GM20431 (cell line): ENCODE results near the gene SECISBP2.

Experiments
- in situ Hi-C: fragments of 300-500 bp; cut with MseI, MboI; formaldehyde crosslinking; loops from one replicate; pipeline ENCODE4 v1.15.0; 2020; ENCODE audit warnings: low sequenced_read_pairs; ENCODE audit not compliant: unreplicated experiment

SECISBP2 gene

DNA sequence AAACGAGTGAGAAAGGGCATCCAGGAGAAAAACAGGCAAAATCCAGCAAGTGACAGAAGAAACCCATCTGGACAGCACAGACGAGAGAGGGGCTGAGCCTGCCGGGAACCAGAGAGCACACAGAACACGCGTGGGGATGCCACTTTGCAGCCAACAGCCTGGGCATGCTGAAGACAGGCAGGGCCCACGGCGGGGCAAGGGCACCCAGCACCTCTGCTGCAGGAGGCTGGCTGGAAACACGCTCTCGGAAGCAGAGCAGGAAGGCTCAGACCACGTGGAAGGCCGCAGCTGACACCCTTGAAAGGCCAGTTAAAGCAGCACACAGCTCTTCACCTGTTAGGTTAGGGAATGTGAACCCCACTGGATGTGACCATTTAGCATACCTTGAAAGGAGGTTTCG is 76.1 kb downstream of the SECISBP2 start:
- in situ Hi-C loops = loop anchor here (25.0 kb wide), 1 partner anchor 168 kb away; no protein-coding TSS in a partner anchor

DNA sequence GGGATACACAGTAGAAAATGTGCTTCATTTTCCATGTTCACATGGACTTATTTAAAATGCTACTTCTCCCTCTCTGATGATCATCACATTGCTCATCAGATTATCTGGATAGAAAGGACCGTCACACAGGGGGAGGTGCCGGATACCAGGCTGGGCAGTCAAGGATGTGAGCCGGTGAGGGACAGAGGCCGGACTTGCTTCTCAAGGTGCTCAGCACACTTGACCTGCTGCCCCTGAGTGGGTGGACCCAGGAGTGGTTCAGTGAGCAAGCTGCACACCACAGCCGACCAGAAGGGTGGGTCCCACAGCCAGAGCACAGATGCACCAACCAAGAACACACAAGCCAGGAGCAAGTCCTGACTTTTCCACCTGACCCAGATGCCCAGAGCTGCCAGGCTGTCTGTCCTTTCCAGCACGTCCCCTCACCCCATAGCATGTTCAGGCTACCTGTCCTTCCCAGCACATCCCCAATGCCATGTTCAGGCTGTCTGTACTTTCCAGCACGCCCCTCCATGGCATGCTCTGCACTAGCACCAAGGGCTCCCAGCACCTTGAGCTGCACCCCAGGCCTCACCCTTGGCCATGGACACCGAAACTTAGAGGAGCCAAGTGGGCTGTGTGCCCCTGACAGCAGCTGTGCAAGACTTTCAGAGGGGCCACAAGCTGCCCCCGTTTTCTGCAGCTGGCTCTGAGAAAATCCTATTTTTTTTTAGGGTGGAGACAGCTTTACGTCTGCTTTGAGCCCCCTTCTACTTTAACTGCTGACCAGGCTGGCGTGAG is 77.8 kb downstream of the SECISBP2 start:
- in situ Hi-C loops = loop anchor here (25.0 kb wide), 1 partner anchor 166 kb away; no protein-coding TSS in a partner anchor

DNA sequence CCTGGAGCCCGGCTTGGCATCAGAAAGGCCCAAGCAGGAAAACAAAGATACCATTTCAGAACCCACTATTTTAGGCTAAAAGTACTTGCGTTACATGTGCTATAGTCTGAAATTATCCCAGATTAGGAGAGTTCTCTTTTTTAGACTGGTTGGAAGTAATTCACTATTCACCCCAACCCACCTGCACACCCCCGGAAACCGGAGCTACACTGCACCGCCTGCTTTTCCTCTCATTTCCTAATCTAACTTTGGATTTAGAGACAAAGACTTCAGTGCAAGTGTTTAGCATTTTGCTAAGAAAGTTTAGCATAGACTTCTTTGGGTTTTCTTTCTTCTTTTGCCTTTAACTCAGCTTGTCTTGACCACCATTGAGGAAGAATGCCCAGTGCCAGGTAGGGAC is 79.2 kb downstream of the SECISBP2 start:
- in situ Hi-C loops = loop anchor here (25.0 kb wide), 1 partner anchor 165 kb away; no protein-coding TSS in a partner anchor

DNA sequence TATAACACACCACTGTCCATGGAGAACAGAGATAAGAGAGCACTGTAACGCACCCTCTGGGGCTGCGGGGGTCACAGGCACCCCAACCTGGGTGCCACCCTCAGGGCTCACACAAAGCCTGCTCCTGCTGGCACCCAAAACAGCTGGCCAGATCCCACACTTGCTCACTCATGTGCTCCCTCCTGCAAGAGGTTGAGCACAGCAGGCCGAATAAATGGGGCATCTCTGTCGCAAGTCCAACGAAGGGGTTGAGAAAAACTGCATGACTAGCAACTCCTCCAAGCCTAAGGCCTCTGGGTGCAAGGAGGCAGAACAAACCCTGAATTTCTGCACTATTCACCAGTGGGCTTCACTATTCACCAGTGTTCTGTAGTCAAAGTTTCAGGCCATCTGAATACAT is 80.3 kb downstream of the SECISBP2 start:
- in situ Hi-C loops = loop anchor here (25.0 kb wide), 1 partner anchor 164 kb away; no protein-coding TSS in a partner anchor

DNA sequence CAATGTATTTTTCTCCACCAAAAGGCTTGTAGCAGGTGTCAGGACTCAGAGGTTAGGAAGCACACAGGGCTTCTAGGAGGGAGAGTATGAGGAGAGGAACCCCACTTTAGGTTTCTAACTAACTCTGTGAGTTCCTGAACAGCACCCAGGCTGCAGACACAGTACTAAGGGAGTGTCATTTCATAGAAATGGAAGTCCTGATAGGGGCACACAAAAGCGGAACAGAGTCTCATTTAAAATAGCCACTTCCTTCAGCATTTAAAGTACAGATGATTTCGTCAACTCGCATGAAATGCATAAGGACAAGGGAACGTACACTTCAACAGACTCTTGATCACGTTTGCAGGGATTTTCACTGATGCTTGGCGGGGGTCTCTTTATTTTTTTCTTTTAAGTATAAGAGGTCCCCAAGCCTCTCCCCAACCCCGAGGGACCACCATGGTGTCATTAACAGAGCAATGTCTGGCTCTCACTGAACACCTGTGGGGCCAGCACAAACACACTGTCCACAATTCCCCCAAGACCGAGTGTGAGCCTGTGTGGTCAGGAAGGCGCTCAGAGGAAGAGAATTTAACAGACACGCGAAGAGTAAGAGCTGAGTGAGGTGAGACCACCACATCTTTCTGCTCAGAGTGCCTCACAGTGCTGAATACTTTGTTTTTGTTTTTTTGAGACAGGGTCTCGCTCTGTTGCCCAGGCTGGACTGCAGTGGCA is 82.3 kb downstream of the SECISBP2 start:
- in situ Hi-C loops = no loop called here

DNA sequence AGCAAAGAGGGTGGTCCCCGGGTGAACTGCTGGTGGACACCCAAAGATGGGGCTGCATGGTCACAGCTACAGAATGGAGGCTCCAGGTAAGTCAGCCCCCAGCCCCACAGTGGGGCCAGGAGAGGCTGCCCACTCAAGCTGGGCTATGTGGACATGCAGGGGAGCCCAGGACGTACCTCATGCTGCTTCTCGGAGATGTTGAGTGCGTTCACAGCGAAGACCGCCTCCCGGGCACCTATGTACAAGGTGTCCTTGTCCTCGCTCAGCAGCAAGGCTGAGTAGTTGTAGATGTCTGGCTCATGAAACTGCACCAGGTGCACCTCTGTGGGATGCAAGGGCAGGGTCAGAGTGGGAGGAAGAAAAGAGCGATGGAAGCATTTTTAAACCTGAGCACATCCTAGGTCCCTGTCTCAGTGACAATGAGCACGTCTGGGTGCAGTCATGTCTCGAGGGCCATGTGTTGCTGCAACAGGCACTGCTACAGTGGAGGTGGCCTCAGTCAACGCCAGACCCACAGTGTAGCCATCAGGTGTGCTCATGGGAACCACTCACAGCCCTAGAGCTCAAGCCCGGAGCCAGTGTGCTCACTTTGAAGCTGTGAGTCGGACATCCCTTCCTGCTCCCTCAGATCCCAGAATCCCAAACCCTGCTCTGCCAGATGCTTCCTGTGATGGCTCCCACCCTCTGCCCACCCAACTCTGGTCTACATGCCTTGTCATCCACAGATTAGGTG is 84.6 kb downstream of the SECISBP2 start:
- in situ Hi-C loops = no loop called here

DNA sequence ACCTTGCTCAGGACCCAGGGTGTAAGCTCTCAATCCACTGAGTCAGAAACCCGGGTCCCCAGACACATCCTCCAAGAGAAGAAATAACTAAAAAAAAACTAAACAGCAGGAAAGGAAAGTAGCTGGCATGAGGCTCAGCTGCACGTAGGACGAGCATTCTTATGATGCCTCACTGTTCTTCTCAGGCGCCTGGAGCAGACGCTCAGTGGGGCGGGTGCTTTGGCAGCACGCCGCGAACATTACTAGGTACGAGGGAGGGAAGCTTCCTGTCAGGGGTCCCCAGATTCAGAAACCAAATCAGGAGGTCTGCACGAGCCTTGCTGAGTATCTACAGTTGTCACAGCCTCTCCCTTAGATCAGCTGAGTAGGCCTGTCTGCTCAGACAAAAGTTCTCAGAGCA is 85.8 kb downstream of the SECISBP2 start:
- in situ Hi-C loops = no loop called here

DNA sequence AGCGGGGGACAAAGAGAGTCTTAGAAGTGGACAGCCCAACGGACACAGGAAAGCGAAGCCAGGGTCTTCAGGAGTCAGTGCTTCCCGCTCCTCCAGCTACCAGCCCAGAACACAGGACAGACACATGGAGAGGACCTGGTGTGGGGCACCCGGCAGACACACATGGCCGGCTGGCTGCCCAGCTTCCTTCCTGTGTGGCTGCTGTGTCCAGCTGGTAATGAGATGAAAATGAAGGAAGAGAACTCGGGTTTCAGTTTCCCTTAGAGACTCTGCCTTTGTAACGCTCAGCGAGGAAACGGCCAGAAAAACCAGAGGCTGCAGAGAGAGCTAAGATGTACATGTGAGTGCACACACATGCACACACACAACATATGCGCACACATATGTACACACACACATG is 87.5 kb downstream of the SECISBP2 start:
- in situ Hi-C loops = no loop called here

DNA sequence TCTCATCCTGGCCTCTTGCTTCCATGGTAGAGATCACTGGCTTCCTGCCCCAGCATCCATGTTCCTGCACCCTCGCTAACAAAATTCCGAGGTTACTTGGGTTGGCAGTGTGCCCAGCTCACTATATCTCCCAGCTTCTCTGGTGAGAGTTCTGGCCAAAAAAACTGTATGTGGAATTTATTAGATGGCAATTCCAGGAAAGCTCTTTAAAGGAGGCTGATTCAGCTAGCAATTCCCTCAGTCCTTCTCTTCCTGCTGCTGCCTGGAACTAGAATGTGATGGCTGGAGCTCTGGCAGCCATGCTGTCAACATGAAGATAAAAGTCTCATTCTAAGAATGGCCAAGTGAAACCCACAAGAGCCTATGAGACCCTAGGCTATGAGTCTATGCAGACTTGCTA is 88.8 kb downstream of the SECISBP2 start:
- in situ Hi-C loops = no loop called here

DNA sequence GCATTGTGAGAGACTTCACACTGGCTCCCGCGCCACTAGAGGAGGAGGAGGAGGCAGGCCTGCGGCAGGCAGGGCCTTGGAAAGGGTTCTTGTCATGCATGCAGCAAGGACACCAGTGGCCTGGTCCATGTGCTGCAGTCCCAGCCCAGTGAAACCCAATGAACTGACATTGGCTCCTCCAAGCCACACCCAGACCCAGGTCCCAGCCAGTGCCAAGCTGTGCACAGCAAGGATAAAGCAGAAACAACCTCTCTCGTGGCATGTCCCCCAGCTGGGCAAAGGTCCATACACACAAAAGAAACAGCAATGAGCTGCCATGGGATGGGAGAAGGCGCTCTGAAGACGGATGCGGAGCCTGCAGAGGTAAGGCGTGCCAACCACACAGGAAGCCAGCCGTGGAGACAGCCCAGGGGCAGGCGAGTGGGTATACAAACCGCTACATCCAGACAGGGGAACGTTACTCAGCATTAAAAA is 90.4 kb downstream of the SECISBP2 start:
- in situ Hi-C loops = no loop called here
